Stomach (tissue), 9 donors: ENCODE results near the gene ZNF747. TPM values are rescaled to one million over a fixed set of nuclear protein-coding genes. Genes with fewer than 3 reads are reported as not detected.

Experiments used
- DNase-seq, 2 donors: peaks; one replicate each; pipeline versions ENCODE4 v3.0.0 to v3.0.0-alpha.2; 2013 to 2019
- H3K27ac ChIP-seq, 5 donors: fragments of 200-600 bp in 4 of 5; sonication (generic) in 4 of 5; one replicate each; pipeline ENCODE4 v1.5.1; 2013 to 2019; ENCODE audit warnings: mild to moderate bottlenecking in 1 of 5, moderate library complexity in 1 of 5
- H3K27me3 ChIP-seq, 3 donors: fragments of 200-600 bp; sonication (generic); one replicate each; pipeline ENCODE4 v1.5.1; 2017 to 2019; ENCODE audit warnings: mixed run types in 1 of 3
- H3K36me3 ChIP-seq, 4 donors: fragments of 200-600 bp; sonication (generic); 1 replicate in 3 of 4; 2 replicates in 1 of 4; pipeline ENCODE4 v1.5.1; 2016 to 2019
- H3K4me1 ChIP-seq, 4 donors: fragments of 200-600 bp; sonication (generic); one replicate each; pipeline ENCODE4 v1.5.1; 2016 to 2019
- H3K4me3 ChIP-seq, 4 donors: fragments of 200-600 bp; sonication (generic) in 3 of 4; one replicate each; pipeline ENCODE4 v1.5.1; 2016 to 2019; ENCODE audit warnings: mild to moderate bottlenecking in 1 of 4
- H3K9me3 ChIP-seq, 4 donors: fragments of 200-600 bp; sonication (generic); one replicate each; pipeline ENCODE4 v1.5.1; 2016 to 2019
- EP300 ChIP-seq: sonication (generic); formaldehyde crosslinking; IDR thresholded peaks from one replicate; pipeline ENCODE4 v1.6.1; 2017; ENCODE audit warnings: antibody characterized with exemption
- POLR2A ChIP-seq, 4 donors: fragments of 450-650 bp; IDR thresholded peaks; one replicate each; pipeline ENCODE4 v1.6.1; 2016; ENCODE audit warnings: antibody characterized with exemption in 4 of 4, control low read depth in 2 of 4, mild to moderate bottlenecking in 1 of 4, moderate library complexity in 1 of 4
- POLR2AphosphoS5 ChIP-seq, 3 donors: sonication (generic); formaldehyde crosslinking; IDR thresholded peaks; one replicate each; pipeline ENCODE4 v1.6.1; 2016; ENCODE audit warnings: antibody characterized with exemption in 3 of 3
- WGBS, 5 donors: extraction: QIAGEN DNeasy Blood & Tissue Kit in 3 of 5; methylation state at CpG; one replicate each; pipeline versions ENCODE4 v1.1.5 to v1.1.7; 2013 to 2018; 5-methylcytosine and 5-hydroxymethylcytosine counted together
- intact Hi-C: fragments of 100-400 bp; cut with DNase I; formaldehyde crosslinking; loops from one replicate; pipeline ENCODE4 v1.15.1; 2023; ENCODE audit warnings: low total_unique reads
- polyA plus RNA-seq, 3 donors: library from polyadenylated mRNA; stranded (reverse); fragments of 200-250 nt; gene quantifications; one replicate each; pipeline ENCODE4 v1.2.3, GENCODE V29; 2013
- total RNA-seq, 5 donors: library from RNA; depleted of rRNA; stranded (reverse); fragments of >200 nt; gene quantifications; one replicate each; pipeline versions ENCODE4 v1.1.0 to v1.2.3, GENCODE V29; 2014 to 2016
- TF ChIP-seq, protein P1 (sequence below), 7 experiments: fragments of 450-650 bp in 4 of 7; fragments of 200-600 bp in 3 of 7; sonication (generic) in 3 of 7; IDR thresholded peaks; one replicate each; pipeline ENCODE4 v1.5.1; 2016 to 2019; ENCODE audit warnings: antibody characterized with exemption in 7 of 7, control low read depth in 2 of 7, mild to moderate bottlenecking in 1 of 7
- donor health status: healthy with polysubstance abuse.
- donor health status: Bipolar disorder and iron deficiency.
- donor health status: healthy.

ZNF747 gene
- total and polyA plus RNA-seq, 8 donors = 6.2 to 18.7 (median 10.8) TPM

DNA sequence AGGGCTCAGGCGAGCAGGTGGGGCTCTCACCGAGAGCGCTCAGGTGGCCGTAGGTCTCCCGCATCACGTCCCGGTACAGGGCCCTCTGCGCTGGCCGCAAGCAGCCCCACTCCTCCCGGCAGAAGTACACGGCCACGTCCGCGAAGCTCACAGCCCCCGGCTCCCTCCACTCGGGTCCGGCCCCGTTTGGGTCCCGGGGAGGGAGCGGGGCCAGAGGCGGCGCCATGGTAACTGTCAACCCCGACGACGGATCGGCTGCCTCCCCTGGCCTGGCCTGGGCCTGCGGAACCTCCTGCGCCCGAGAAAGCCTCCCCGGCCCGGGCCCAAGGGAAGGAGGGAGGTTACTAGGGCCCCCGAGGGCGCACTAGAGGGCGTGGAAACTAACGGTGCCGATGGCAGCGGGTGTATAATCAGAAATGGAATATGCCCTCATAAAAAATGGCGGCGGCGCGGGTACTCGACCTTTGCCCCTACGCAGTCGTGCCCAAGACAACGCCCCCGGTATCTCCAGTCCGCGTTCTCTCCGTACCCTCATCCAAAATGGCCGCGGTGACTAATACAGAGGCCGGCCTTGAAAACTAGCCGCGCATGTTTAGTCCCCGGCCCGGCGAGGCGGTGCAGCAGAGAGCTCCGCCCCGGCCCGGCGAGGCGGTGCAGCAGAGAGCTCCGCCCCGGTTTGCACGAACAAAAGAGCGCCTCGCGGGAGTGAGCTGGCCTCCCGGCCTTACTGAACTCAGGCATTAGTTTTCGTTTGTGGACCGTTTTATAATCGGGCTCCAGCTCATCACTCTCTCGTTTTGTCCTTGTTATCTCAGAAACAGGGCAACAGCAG, 23.5 kb upstream of the ZNF747 start, which contains the start of gene ZNF764:
TSS of gene ZNF764 (minus strand) at position 418 of the 832 bp plus-strand sequence. CDS start at position 226, 192 bp downstream.
- Histone ChIP-seq H3K27me3 (no peaks in the 10 kb centered on the region), H3K27ac (peak within 1 kb of the TSS; percentile 91 to 98 (median 96)), H3K36me3 (peaks cover 13 to 32% (median 31%) of the 10 kb centered on the region in 4 donors), H3K9me3 (no peaks in the 10 kb centered on the region), H3K4me1 (peaks cover 7 to 75% (median 59%) of the 10 kb centered on the region in 4 donors), H3K4me3 (peak within 1 kb of the TSS; percentile 72 to 84 (median 78))
- 0% methylated on average over 11 to 74 of the region's 74 CpGs for WGBS, 5 donors
- TF ChIP-seq POLR2A (IDR thresholded peaks at IDR 0.05) (peak in 1 of 4 donors; percentile 12), EP300 (no peak), POLR2AphosphoS5 (IDR thresholded peaks at IDR 0.05) (peak; percentile 48 to 91 (median 51))
- TF ChIP-seq, protein P1, sequence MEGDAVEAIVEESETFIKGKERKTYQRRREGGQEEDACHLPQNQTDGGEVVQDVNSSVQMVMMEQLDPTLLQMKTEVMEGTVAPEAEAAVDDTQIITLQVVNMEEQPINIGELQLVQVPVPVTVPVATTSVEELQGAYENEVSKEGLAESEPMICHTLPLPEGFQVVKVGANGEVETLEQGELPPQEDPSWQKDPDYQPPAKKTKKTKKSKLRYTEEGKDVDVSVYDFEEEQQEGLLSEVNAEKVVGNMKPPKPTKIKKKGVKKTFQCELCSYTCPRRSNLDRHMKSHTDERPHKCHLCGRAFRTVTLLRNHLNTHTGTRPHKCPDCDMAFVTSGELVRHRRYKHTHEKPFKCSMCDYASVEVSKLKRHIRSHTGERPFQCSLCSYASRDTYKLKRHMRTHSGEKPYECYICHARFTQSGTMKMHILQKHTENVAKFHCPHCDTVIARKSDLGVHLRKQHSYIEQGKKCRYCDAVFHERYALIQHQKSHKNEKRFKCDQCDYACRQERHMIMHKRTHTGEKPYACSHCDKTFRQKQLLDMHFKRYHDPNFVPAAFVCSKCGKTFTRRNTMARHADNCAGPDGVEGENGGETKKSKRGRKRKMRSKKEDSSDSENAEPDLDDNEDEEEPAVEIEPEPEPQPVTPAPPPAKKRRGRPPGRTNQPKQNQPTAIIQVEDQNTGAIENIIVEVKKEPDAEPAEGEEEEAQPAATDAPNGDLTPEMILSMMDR (IDR thresholded peaks at IDR 0.05) = peak in 1 of 7 experiments; percentile 6
- DNase-seq = peak; percentile 99
- intact Hi-C loops = no loop called here

DNA sequence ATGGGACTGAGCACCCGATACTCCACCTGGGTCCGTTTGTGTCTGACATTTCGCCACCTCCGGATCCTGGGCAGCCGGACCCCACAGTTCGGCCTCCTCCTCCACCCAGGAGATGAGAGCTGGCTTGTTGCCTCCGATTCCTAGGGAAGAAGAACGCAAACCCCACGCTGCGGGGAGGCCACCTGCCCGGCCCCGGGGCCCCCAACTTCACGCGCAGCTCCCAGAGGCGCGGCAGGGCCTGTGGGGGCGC, 23.0 kb upstream of the ZNF747 start:
- no peak for DNase-seq
- no peak for TF ChIP-seq EP300
- WGBS, 5 donors = 0 to 1% (median 1%) methylated on average over 7 to 17 of the region's 17 CpGs; no CpG with 5 or more reads in 1 of the 5 donors
- no peaks in the 10 kb centered on the region for H3K27me3 ChIP-seq
- no peaks in the 10 kb centered on the region for H3K9me3 ChIP-seq
- peaks cover 13 to 37% (median 37%) of the 10 kb centered on the region in 4 donors for H3K36me3 ChIP-seq
- H3K27ac ChIP-seq = peak overlapping the region; percentile 91 to 98 (median 96)
- H3K4me3 ChIP-seq = peak overlapping the region; percentile 72 to 84 (median 78)
- peaks cover 7 to 80% (median 65%) of the 10 kb centered on the region in 4 donors for H3K4me1 ChIP-seq
- intact Hi-C loops = no loop called here

DNA sequence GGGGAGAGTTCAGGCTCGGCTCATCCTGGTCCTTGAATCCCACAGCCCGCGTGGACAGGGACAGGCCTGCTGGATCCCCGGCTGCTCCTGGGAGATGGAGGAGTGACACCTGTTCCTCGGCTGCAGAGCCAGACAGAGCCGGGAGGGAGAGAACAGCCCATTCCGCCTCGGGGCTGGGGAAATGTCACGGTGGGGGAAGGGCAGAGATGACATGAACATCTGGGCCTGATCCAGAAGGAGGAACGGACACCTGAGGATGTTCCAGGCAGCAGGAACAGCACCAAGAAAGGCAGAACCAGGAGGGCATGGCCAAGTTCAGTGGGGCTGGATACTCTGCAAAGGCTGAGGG, 21.4 kb upstream of the ZNF747 start:
- Histone ChIP-seq H3K36me3 (peaks cover 13 to 40% (median 37%) of the 10 kb centered on the region in 4 donors), H3K27me3 (no peaks in the 10 kb centered on the region), H3K27ac (peak overlapping the region in 4 of 5 donors; percentile 91 to 98 (median 96)), H3K4me1 (peaks cover 6 to 87% (median 64%) of the 10 kb centered on the region in 4 donors), H3K4me3 (peak overlapping the region; percentile 5 to 84 (median 72)), H3K9me3 (no peaks in the 10 kb centered on the region)
- intact Hi-C loops = no loop called here
- no peak for DNase-seq
- WGBS, 5 donors = 34 to 68% (median 47%) methylated on average over 10 of the region's 10 CpGs
- TF ChIP-seq, protein P1 (IDR thresholded peaks at IDR 0.05) = no peak
- TF ChIP-seq POLR2A (IDR thresholded peaks at IDR 0.05) = no peak
- no peak for TF ChIP-seq POLR2AphosphoS5 (IDR thresholded peaks at IDR 0.05)
- no peak for TF ChIP-seq EP300

DNA sequence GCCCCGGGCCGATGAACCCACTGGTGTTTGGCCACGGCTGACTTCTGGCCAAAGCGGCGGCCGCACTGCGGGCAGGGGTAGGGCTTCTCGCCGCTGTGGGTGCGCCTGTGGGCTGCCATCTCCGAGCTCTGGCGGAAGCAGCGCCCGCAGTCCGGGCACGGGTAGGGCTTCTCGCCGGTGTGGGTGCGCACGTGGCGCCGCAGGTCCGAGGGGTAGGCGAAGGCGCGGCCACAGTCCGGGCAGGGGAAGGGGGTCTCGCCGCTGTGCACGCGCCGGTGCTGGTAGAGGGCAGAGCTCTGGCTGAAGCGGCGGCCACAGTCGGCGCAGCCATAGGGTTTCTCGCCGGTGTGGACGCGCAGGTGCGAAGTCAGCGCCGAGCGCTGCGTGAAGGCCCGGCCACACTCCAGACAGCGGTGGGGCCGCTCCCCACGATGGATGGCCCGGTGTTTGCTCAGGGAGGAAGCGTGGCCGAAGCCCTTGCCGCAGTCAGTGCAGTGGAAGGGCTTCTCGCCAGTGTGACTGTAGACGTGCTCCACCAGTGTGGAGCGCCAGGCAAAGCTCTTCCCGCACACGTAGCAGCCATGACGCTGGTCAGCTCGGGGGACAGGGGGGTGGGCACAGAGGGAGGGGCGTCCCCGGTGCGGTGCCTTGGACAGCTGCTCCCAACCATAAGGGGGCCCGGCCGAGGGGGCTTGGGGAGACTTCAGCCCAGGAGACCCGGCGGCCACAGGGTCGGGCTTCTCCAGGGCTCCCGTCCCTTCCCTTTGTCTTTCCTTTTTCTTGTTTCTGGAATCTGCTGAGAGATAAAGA, 20.9 kb upstream of the ZNF747 start:
- 77 to 90% (median 84%) methylated on average over 41 to 69 of the region's 69 CpGs for WGBS, 5 donors
- no peak for DNase-seq
- Histone ChIP-seq H3K4me1 (peaks cover under 1 to 81% (median 62%) of the 10 kb centered on the region in 4 donors), H3K36me3 (peaks cover 13 to 40% (median 37%) of the 10 kb centered on the region in 4 donors), H3K4me3 (peak overlapping the region in 2 of 4 donors; percentile 73 to 84), H3K9me3 (no peaks in the 10 kb centered on the region), H3K27me3 (no peaks in the 10 kb centered on the region), H3K27ac (peak overlapping the region in 4 of 5 donors; percentile 91 to 98 (median 96))
- no peak for TF ChIP-seq POLR2A (IDR thresholded peaks at IDR 0.05)
- TF ChIP-seq, protein P1 (IDR thresholded peaks at IDR 0.05) = no peak
- TF ChIP-seq EP300 = no peak
- TF ChIP-seq POLR2AphosphoS5 (IDR thresholded peaks at IDR 0.05) = no peak
- intact Hi-C loops = no loop called here
